HepG2 (cell line): ENCODE data around the gene SLC39A1. TPM values are rescaled to one million over a fixed set of nuclear protein-coding genes. Genes with fewer than 3 reads are reported as not detected.

ENCODE experiments used
- HNRNPH1 ChIP-seq: fragments of 200-400 bp; formaldehyde crosslinking; optimal IDR thresholded peaks from 2 replicates; pipeline ENCODE3; 2017; ENCODE audit warnings: mild to moderate bottlenecking, low read depth, low read length
- RARG ChIP-seq: sonication (generic); formaldehyde crosslinking; IDR thresholded peaks from 2 replicates; pipeline ENCODE4 v1.4.0; 2020; ENCODE audit warnings: low read depth, mild to moderate bottlenecking, missing genetic modification reagents
- SSRP1 ChIP-seq: IDR thresholded peaks from 2 replicates; pipeline ENCODE4 v1.6.1; 2016; ENCODE audit warnings: control low read depth
- ZBTB40 ChIP-seq, 2 experiments: fragments of 450-650 bp in 1 of 2; sonication (generic) in 1 of 2; formaldehyde crosslinking in 1 of 2; IDR thresholded peaks; 2 replicates each; pipeline versions ENCODE4 v1.6.1 to v1.8.0; 2016 to 2022; ENCODE audit warnings: antibody characterized with exemption in 1 of 2, mild to moderate bottlenecking in 1 of 2, missing genetic modification reagents in 1 of 2
- ZNF512 ChIP-seq: sonication (generic); formaldehyde crosslinking; IDR thresholded peaks from 2 replicates; pipeline ENCODE4 v1.4.0; 2020; ENCODE audit warnings: mild to moderate bottlenecking, missing genetic modification reagents
- ZNF547 ChIP-seq: sonication (generic); formaldehyde crosslinking; IDR thresholded peaks from 2 replicates; pipeline ENCODE4 v1.5.1; 2020; ENCODE audit warnings: mild to moderate bottlenecking, missing genetic modification reagents
- ZNF570 ChIP-seq: sonication (generic); formaldehyde crosslinking; IDR thresholded peaks from 2 replicates; pipeline ENCODE4 v1.4.0; 2020; ENCODE audit warnings: mild to moderate bottlenecking, missing genetic modification reagents, borderline replicate concordance
- ZSCAN20 ChIP-seq: sonication (generic); formaldehyde crosslinking; IDR thresholded peaks from 2 replicates; pipeline ENCODE4 v1.4.0; 2020; ENCODE audit warnings: missing genetic modification reagents, mild to moderate bottlenecking, borderline replicate concordance
- polyA plus RNA-seq, 8 experiments: library from polyadenylated mRNA; depleted of rRNA in 3 of 8; stranded (reverse) in 7 of 8; unstranded in 1 of 8; fragments of >200 nt; fragmentation: Illumina TruSeq in 4 of 8; extraction: Trizol in 4 of 8; gene quantifications; 2 replicates each; pipeline versions ENCODE4 v1.2.1 to v1.2.3, GENCODE V29; 2011 to 2016; ENCODE audit warnings: low read depth in 4 of 8, missing spikeins in 1 of 8, mixed read lengths in 1 of 8; ENCODE audit not compliant: insufficient read depth in 1 of 8
- total RNA-seq, 5 experiments: library from RNA; depleted of rRNA; stranded (reverse); fragments of >200 nt; fragmentation: Illumina TruSeq; extraction: Trizol; gene quantifications; 2 replicates each; pipeline ENCODE4 v1.2.3, GENCODE V29; 2016; ENCODE audit warnings: low read depth in 1 of 5
- TF ChIP-seq, protein P1 (sequence below): sonication (generic); formaldehyde crosslinking; IDR thresholded peaks from 2 replicates; pipeline ENCODE4 v1.4.0; 2020; ENCODE audit warnings: missing genetic modification reagents, borderline replicate concordance
- TF ChIP-seq, protein P2 (sequence below): IDR thresholded peaks from 2 replicates; pipeline ENCODE4 v1.6.1; 2016; ENCODE audit warnings: low read depth

The SLC39A1 gene
- total and polyA plus RNA-seq, 2 of the 13 experiments (the other 11 are each of a cell fraction or from before 2014, with no cell fraction given) = 71.2 to 78.4 TPM

GRCh38 chr1:153977250-153978240 is 14.2 kb upstream of the SLC39A1 start, which contains the start of gene JTB (continued):
- TF ChIP-seq ZBTB40 (IDR thresholded peaks at IDR 0.05) (no peak), ZBTB40 (CRISPR knock-in tag; IDR thresholded peaks at IDR 0.05) (no peak; the same call in 1 of the 2 replicates), ZNF512 (CRISPR knock-in tag) (no peak), ZNF547 (peak; percentile 78; the same call in 1 of the 2 replicates), ZSCAN20 (no peak), RARG (no peak), ZNF570 (CRISPR knock-in tag) (no peak), HNRNPH1 (no peak), SSRP1 (CRISPR knock-in tag) (no peak)
- TF ChIP-seq, protein P1, sequence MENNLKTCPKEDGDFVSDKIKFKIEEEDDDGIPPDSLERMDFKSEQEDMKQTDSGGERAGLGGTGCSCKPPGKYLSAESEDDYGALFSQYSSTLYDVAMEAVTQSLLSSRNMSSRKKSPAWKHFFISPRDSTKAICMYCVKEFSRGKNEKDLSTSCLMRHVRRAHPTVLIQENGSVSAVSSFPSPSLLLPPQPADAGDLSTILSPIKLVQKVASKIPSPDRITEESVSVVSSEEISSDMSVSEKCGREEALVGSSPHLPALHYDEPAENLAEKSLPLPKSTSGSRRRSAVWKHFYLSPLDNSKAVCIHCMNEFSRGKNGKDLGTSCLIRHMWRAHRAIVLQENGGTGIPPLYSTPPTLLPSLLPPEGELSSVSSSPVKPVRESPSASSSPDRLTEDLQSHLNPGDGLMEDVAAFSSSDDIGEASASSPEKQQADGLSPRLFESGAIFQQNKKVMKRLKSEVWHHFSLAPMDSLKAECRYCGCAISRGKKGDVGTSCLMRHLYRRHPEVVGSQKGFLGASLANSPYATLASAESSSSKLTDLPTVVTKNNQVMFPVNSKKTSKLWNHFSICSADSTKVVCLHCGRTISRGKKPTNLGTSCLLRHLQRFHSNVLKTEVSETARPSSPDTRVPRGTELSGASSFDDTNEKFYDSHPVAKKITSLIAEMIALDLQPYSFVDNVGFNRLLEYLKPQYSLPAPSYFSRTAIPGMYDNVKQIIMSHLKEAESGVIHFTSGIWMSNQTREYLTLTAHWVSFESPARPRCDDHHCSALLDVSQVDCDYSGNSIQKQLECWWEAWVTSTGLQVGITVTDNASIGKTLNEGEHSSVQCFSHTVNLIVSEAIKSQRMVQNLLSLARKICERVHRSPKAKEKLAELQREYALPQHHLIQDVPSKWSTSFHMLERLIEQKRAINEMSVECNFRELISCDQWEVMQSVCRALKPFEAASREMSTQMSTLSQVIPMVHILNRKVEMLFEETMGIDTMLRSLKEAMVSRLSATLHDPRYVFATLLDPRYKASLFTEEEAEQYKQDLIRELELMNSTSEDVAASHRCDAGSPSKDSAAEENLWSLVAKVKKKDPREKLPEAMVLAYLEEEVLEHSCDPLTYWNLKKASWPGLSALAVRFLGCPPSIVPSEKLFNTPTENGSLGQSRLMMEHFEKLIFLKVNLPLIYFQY (CRISPR knock-in tag) = peak; percentile 41; the same call in 1 of the 2 replicates
- TF ChIP-seq, protein P2, sequence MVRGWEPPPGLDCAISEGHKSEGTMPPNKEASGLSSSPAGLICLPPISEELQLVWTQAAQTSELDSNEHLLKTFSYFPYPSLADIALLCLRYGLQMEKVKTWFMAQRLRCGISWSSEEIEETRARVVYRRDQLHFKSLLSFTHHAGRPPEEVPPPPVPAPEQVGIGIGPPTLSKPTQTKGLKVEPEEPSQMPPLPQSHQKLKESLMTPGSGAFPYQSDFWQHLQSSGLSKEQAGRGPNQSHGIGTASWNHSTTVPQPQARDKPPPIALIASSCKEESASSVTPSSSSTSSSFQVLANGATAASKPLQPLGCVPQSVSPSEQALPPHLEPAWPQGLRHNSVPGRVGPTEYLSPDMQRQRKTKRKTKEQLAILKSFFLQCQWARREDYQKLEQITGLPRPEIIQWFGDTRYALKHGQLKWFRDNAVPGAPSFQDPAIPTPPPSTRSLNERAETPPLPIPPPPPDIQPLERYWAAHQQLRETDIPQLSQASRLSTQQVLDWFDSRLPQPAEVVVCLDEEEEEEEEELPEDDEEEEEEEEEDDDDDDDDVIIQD (CRISPR knock-in tag) = 0 out of 2 replicates have a peak, but pooled peaks have one; percentile 5
